GM12878 (cell line): ENCODE results near the gene OGA. TPM values are rescaled to one million over a fixed set of nuclear protein-coding genes. Genes with fewer than 3 reads are reported as not detected.

ENCODE experiments used
- ATAC-seq: fragments of 200-7000 bp; cut with Tn5 transposase; 3 replicates; pipeline ENCODE4 v1.9.1; 2020; ENCODE audit warnings: mild to moderate bottlenecking, moderate library complexity
- BruUV-seq: library from RNA; stranded (reverse); fragments of 400-500 nt; replicated peaks from 2 replicates; lab custom pipeline; 2021; lab: Mats Ljungman, UMichigan
- CTCF ChIA-PET: fragments of 300-600 bp; sonication (Branson Sonifier 250); formaldehyde crosslinking; extraction: SDS; loops from one replicate; lab custom pipeline; 2021; ENCODE audit warnings: inconsistent platforms; lab: Yijun Ruan, JAX
- POLR2A ChIA-PET: fragments of 350-600 bp; formaldehyde crosslinking; extraction: SDS; loops from one replicate; lab custom pipeline; 2021; ENCODE audit warnings: inconsistent platforms; lab: Charles Lee
- RAD21 ChIA-PET: fragments of 300-600 bp; sonication (Branson Sonifier 250); formaldehyde crosslinking; loops from one replicate; lab custom pipeline; 2023; ENCODE audit warnings: antibody characterized with exemption; ENCODE audit not compliant: unreplicated experiment; lab: Charles Lee
- SMC1A ChIA-PET: fragments of 300-600 bp; sonication (Branson Sonifier 250); formaldehyde crosslinking; loops from one replicate; lab custom pipeline; 2023; ENCODE audit not compliant: unreplicated experiment, uncharacterized antibody; lab: Charles Lee
- DNase-seq: peaks from one replicate; pipeline ENCODE4 v3.0.0-alpha.2; 2011; ENCODE audit warnings: low read depth, low spot score
- FAIRE-seq: peaks from 3 replicates; lab custom pipeline; 2011; peaks lifted over from hg19 to GRCh38; lab: Jason Lieb, UNC
- H2AFZ ChIP-seq: 2 replicates; pipeline ENCODE4 v1.6.0; 2011; ENCODE audit warnings: low read depth, low read length, control low read depth; ENCODE audit not compliant: control insufficient read depth
- H3K27ac ChIP-seq: 2 replicates; pipeline ENCODE4 v1.5.1; 2011; ENCODE audit warnings: control low read depth; ENCODE audit not compliant: control insufficient read depth, insufficient read depth
- H3K27me3 ChIP-seq, 2 experiments: replicated peaks in 1 of 2; 2 replicates each; pipeline versions ENCODE4 v1.6.0 to v1.6.1; 2011; ENCODE audit warnings: low read length in 1 of 2; ENCODE audit not compliant: control insufficient read depth in 2 of 2, insufficient read depth in 2 of 2
- H3K36me3 ChIP-seq, 2 experiments: 2 replicates each; pipeline ENCODE4 v1.5.1; 2011; ENCODE audit warnings: low read length in 1 of 2; ENCODE audit not compliant: control insufficient read depth in 2 of 2, insufficient read depth in 2 of 2
- H3K4me1 ChIP-seq: 2 replicates; pipeline ENCODE4 v1.6.1; 2011; ENCODE audit warnings: mild to moderate bottlenecking, low read length, moderate library complexity, mixed read lengths; ENCODE audit not compliant: control insufficient read depth, insufficient read depth
- H3K4me2 ChIP-seq: 2 replicates; pipeline ENCODE4 v1.6.0; 2011; ENCODE audit warnings: control low read depth; ENCODE audit not compliant: control insufficient read depth, insufficient read depth
- H3K4me3 ChIP-seq: fragments of 200-600 bp; sonication (generic); 2 replicates; pipeline ENCODE4 v1.5.1; 2016
- H3K79me2 ChIP-seq: 2 replicates; pipeline ENCODE4 v1.6.0; 2011; ENCODE audit warnings: low read length; ENCODE audit not compliant: control insufficient read depth, insufficient read depth
- H3K9ac ChIP-seq: 2 replicates; pipeline ENCODE4 v1.8.0; 2011; ENCODE audit warnings: low read length, control low read depth, mixed read lengths; ENCODE audit not compliant: control insufficient read depth, insufficient read depth
- H3K9me3 ChIP-seq: replicated peaks from 3 replicates; pipeline ENCODE4 v1.5.1; 2011; ENCODE audit warnings: mild to moderate bottlenecking, low read length; ENCODE audit not compliant: control insufficient read depth, insufficient read depth
- H4K20me1 ChIP-seq: 2 replicates; pipeline ENCODE4 v1.6.0; 2011; ENCODE audit not compliant: control insufficient read depth, insufficient read depth
- CREM ChIP-seq: IDR thresholded peaks from 2 replicates; pipeline ENCODE4 v1.6.1; 2014; ENCODE audit warnings: antibody characterized with exemption, low read depth
- CTCF ChIP-seq, 3 experiments: IDR thresholded peaks in 2 of 3; conservative IDR thresholded peaks in 1 of 3; 2 replicates each; pipeline ENCODE4 v1.5.1; 2011; ENCODE audit warnings: low read depth in 3 of 3, low read length in 3 of 3, mild to moderate bottlenecking in 3 of 3, control low read depth in 2 of 3, moderate library complexity in 2 of 3, inconsistent platforms in 1 of 3, mixed read lengths in 1 of 3; ENCODE audit not compliant: control insufficient read depth in 2 of 3, insufficient read depth in 1 of 3; ENCODE audit errors: extremely low read depth in 1 of 3
- NR2C2 ChIP-seq: IDR thresholded peaks from 2 replicates; pipeline ENCODE4 v1.6.1; 2011; ENCODE audit warnings: borderline replicate concordance, low read depth; ENCODE audit not compliant: control insufficient read depth, insufficient read length
- RBBP5 ChIP-seq: fragments of 200-600 bp; sonication (generic); conservative IDR thresholded peaks from 2 replicates; pipeline ENCODE4 v1.6.1; 2016
- WGBS: methylation state at CpG from one replicate; pipeline ENCODE4 v1.1.6; 2016; ENCODE audit warnings: low lambda C conversion rate; ENCODE audit not compliant: insufficient replicate concordance, insufficient coverage; ENCODE audit errors: missing lambda C conversion rate; 5-methylcytosine and 5-hydroxymethylcytosine counted together
- in situ Hi-C: fragments of 300-500 bp; cut with MboI; formaldehyde crosslinking; loops from 9 replicates; pipeline ENCODE4 v1.14.3; 2018; ENCODE audit warnings: mixed read lengths
- intact Hi-C: fragments of 100-400 bp; cut with micrococcal nuclease; formaldehyde crosslinking; loops from one replicate; pipeline ENCODE4 v1.14.2; 2022; ENCODE audit not compliant: unreplicated experiment
- polyA plus RNA-seq, 11 experiments: library from polyadenylated mRNA; depleted of rRNA in 4 of 11; unstranded in 6 of 11; stranded (reverse) in 5 of 11; fragments of >200 nt; fragmentation: Nextera tagmentation in 4 of 11; fragmentation: Illumina TruSeq in 1 of 11; extraction: Ambion mirVana in 4 of 11; extraction: Trizol in 1 of 11; gene quantifications; 1 replicate in 1 of 11; 2 replicates in 10 of 11; pipeline versions ENCODE4 v1.2.1 to v1.2.3, GENCODE V29; 2011 to 2016; ENCODE audit warnings: inconsistent platforms in 2 of 11, missing spikeins in 2 of 11, low read depth in 1 of 11
- total RNA-seq, 4 experiments: library from RNA; depleted of rRNA in 3 of 4; stranded (reverse); fragments of >200 nt in 3 of 4; fragmentation: Illumina TruSeq in 1 of 4; extraction: Trizol in 1 of 4; gene quantifications; 2 replicates each; pipeline versions ENCODE4 v1.2.1 to v1.2.3, GENCODE V29; 2013 to 2021

The OGA gene
- total and polyA plus RNA-seq, 10 of the 15 experiments (the other 5 are each of a cell fraction or from before 2014, with no cell fraction given): 23.0 to 145 (median 85.2) TPM

- ATAC-seq: no peak
- Histone ChIP-seq H2AFZ (no peak overlapping the region), H3K4me2 (no peak overlapping the region), H3K27me3 (peaks cover 0 to 3% of the 10 kb centered on the region in 2 experiments; a peak in 3 of 4 replicates), H3K9ac (no peak overlapping the region), H3K9me3 (no peaks in the 10 kb centered on the region), H3K4me3 (no peak overlapping the region), H3K27ac (no peak overlapping the region), H4K20me1 (no peaks in the 10 kb centered on the region), H3K79me2 (no peaks in the 10 kb centered on the region), H3K4me1 (no peaks in the 10 kb centered on the region), H3K36me3 (no peaks in the 10 kb centered on the region)
- ChIA-PET SMC1A (no interaction called here), POLR2A (no interaction called here), CTCF (interaction anchor here (0.7 to 1.2 kb wide), 2 partner anchors 10 to 45 kb away, joined by 3 read pairs; no protein-coding TSS in a partner anchor), RAD21 (no interaction called here)
- 58% methylated on average over 5 of the region's 5 CpGs for WGBS
- DNase-seq: no peak
- intact Hi-C loops: no loop called here
- no peak for FAIRE-seq
- no TSS peak for BruUV-seq
- no peak for TF ChIP-seq RBBP5
- in situ Hi-C loops: no loop called here
These were observed 55.5 kb downstream of the OGA start for GRCh38 chr10:101762736-101763135.

- H3K27ac ChIP-seq: no peak overlapping the region
- in situ Hi-C loops: no loop called here
- H2AFZ ChIP-seq: no peak overlapping the region
- no peak overlapping the region for H3K9ac ChIP-seq
- H3K36me3 ChIP-seq: no peaks in the 10 kb centered on the region
- RAD21 ChIA-PET: no interaction called here
- TF ChIP-seq CREM (no peak), CTCF (IDR thresholded peaks at IDR 0.05 in 2 of 3, conservative IDR thresholded peaks at IDR 0.05 in 1 of 3; ENCODE audit: control insufficient read depth in 2 of 3, extremely low read depth in 1 of 3, insufficient read depth in 1 of 3, low read depth in 3 of 3, low read length in 3 of 3) (no peak), NR2C2 (no peak)
- TF ChIP-seq, all 136 proteins: peak for 0
- SMC1A ChIA-PET: interaction anchor here (1.5 kb wide), 1 partner anchor 159 kb away, joined by 3 read pairs; no protein-coding TSS in a partner anchor
- intact Hi-C loops: no loop called here
- H3K9me3 ChIP-seq: no peaks in the 10 kb centered on the region
- H3K27me3 ChIP-seq: peaks cover 0 to 3% of the 10 kb centered on the region in 2 experiments; a peak in 2 of 4 replicates
- 19% methylated on average over 9 of the region's 9 CpGs for WGBS
- CTCF ChIA-PET: no interaction called here
- FAIRE-seq (no peak), ATAC-seq (no peak), DNase-seq (no peak)
- POLR2A ChIA-PET: interaction anchor here (0.6 kb wide), 1 partner anchor 299 kb away, joined by 3 read pairs; no protein-coding TSS in a partner anchor
- H4K20me1 ChIP-seq: no peaks in the 10 kb centered on the region
- BruUV-seq: no TSS peak
- no peak overlapping the region for H3K4me2 ChIP-seq
- no peaks in the 10 kb centered on the region for H3K4me1 ChIP-seq
- H3K4me3 ChIP-seq: no peak overlapping the region
- H3K79me2 ChIP-seq: no peaks in the 10 kb centered on the region
These were observed 57.0 kb downstream of the OGA start for GRCh38 chr10:101761226-101761625.
